SU-DHL-6 (cell line): Measurements from ENCODE around the gene CBX7.

ENCODE experiments used
- H2AFZ ChIP-seq: fragments of 200-600 bp; sonication (generic); 2 replicates; pipeline ENCODE4 v1.6.1; 2014; ENCODE audit warnings: low read depth, mild to moderate bottlenecking, moderate library complexity, mixed read lengths, antibody characterized with exemption, low read length; ENCODE audit not compliant: severe bottlenecking
- H3F3A ChIP-seq: fragments of 200-600 bp; shearing (Covaris generic); 2 replicates; pipeline ENCODE4 v1.6.0; 2016; ENCODE audit warnings: antibody characterized with exemption, mild to moderate bottlenecking; ENCODE audit not compliant: insufficient read depth
- H3K27ac ChIP-seq: fragments of 200-600 bp; sonication (generic); 2 replicates; pipeline ENCODE4 v1.5.1; 2016; ENCODE audit warnings: low read depth, mild to moderate bottlenecking, low read length, moderate library complexity, mixed read lengths
- H3K27me3 ChIP-seq: fragments of 200-600 bp; sonication (generic), shearing (Covaris generic); 2 replicates; pipeline ENCODE4 v1.6.0; 2014; ENCODE audit warnings: mild to moderate bottlenecking, low read length
- H3K36me3 ChIP-seq: fragments of 200-600 bp; sonication (generic); 2 replicates; pipeline ENCODE4 v1.6.1; 2014; ENCODE audit warnings: mild to moderate bottlenecking, low read length, mixed read lengths
- H3K4me2 ChIP-seq: fragments of 300-600, 200-600 bp; shearing (Covaris generic), sonication (generic); 2 replicates; pipeline ENCODE4 v1.6.0; 2014; ENCODE audit warnings: low read length, low read depth, mild to moderate bottlenecking; ENCODE audit not compliant: poor library complexity, severe bottlenecking
- H3K4me3 ChIP-seq: fragments of 200-600 bp; sonication (generic); 2 replicates; pipeline ENCODE4 v1.5.1; 2014; ENCODE audit warnings: antibody characterized with exemption, low read length, mild to moderate bottlenecking, mixed read lengths; ENCODE audit not compliant: insufficient read depth, poor library complexity, severe bottlenecking
- H3K79me2 ChIP-seq: fragments of 200-600 bp; sonication (generic); 2 replicates; pipeline ENCODE4 v1.6.1; 2014; ENCODE audit warnings: mild to moderate bottlenecking, low read length, moderate library complexity; ENCODE audit not compliant: insufficient read depth
- H3K9ac ChIP-seq: fragments of 200-600 bp; sonication (generic); 2 replicates; pipeline ENCODE4 v1.7.0; 2014; ENCODE audit warnings: mild to moderate bottlenecking, low read length
- H3K9me2 ChIP-seq: fragments of 200-600 bp; sonication (generic); replicated peaks from 2 replicates; pipeline ENCODE4 v1.6.1; 2014; ENCODE audit warnings: low read length; ENCODE audit not compliant: insufficient read depth
- H3K9me3 ChIP-seq: fragments of 200-600 bp; sonication (generic); 2 replicates; pipeline ENCODE4 v1.6.1; 2014; ENCODE audit warnings: low read length, mixed read lengths; ENCODE audit not compliant: insufficient read depth
- H4K20me1 ChIP-seq: fragments of 200-600 bp; sonication (generic); 2 replicates; pipeline ENCODE4 v1.6.1; 2014; ENCODE audit warnings: low read depth, mild to moderate bottlenecking, antibody characterized with exemption, low read length, moderate library complexity, mixed read lengths
- EZH2phosphoT487 ChIP-seq: fragments of 200-600 bp; sonication (generic), shearing (Covaris generic); conservative IDR thresholded peaks from 2 replicates; pipeline ENCODE4 v1.6.1; 2018; ENCODE audit warnings: mild to moderate bottlenecking, antibody characterized with exemption, low read length, moderate library complexity, mixed read lengths
- TF ChIP-seq, protein P1 (sequence below): fragments of 200-600 bp; sonication (generic); IDR thresholded peaks from one replicate; pipeline ENCODE4 v1.5.1; 2017; ENCODE audit warnings: antibody characterized with exemption, mild to moderate bottlenecking, low read length, moderate library complexity; ENCODE audit not compliant: insufficient read depth, poor library complexity, severe bottlenecking

CBX7 gene

DNA sequence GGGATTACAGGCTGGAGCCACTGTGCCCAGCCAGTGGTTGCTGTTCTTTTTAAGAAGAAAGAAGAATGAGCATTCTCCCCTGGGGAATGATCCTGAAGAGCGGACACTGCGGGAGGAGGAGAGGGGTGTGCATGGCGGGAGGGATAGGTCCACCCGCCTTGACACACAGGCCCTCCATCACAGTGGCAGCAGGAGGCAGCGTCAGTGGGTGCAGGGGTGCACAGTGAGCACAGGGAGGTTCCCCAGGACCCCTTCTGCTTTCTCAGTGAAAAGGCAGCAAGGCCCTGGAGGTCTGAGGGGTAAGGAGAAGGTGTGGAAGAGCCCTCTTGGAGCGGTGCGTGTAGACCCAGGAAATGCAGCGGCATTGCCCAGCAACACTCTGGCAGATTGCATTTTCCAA, 28.9 kb upstream of the CBX7 start:
- Histone ChIP-seq H3K79me2 (no peaks in the 10 kb centered on the region), H3K9ac (no peak overlapping the region), H3K9me2 (no peaks in the 10 kb centered on the region), H4K20me1 (no peaks in the 10 kb centered on the region), H3K4me3 (no peak overlapping the region), H3K9me3 (no peaks in the 10 kb centered on the region), H3K27ac (no peak overlapping the region), H3F3A (no peaks in the 10 kb centered on the region), H3K4me2 (no peak overlapping the region), H3K36me3 (no peaks in the 10 kb centered on the region), H3K27me3 (no peaks in the 10 kb centered on the region), H2AFZ (no peak overlapping the region)
- no peak for TF ChIP-seq EZH2phosphoT487
- TF ChIP-seq, protein P1, sequence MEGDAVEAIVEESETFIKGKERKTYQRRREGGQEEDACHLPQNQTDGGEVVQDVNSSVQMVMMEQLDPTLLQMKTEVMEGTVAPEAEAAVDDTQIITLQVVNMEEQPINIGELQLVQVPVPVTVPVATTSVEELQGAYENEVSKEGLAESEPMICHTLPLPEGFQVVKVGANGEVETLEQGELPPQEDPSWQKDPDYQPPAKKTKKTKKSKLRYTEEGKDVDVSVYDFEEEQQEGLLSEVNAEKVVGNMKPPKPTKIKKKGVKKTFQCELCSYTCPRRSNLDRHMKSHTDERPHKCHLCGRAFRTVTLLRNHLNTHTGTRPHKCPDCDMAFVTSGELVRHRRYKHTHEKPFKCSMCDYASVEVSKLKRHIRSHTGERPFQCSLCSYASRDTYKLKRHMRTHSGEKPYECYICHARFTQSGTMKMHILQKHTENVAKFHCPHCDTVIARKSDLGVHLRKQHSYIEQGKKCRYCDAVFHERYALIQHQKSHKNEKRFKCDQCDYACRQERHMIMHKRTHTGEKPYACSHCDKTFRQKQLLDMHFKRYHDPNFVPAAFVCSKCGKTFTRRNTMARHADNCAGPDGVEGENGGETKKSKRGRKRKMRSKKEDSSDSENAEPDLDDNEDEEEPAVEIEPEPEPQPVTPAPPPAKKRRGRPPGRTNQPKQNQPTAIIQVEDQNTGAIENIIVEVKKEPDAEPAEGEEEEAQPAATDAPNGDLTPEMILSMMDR = no peak

DNA sequence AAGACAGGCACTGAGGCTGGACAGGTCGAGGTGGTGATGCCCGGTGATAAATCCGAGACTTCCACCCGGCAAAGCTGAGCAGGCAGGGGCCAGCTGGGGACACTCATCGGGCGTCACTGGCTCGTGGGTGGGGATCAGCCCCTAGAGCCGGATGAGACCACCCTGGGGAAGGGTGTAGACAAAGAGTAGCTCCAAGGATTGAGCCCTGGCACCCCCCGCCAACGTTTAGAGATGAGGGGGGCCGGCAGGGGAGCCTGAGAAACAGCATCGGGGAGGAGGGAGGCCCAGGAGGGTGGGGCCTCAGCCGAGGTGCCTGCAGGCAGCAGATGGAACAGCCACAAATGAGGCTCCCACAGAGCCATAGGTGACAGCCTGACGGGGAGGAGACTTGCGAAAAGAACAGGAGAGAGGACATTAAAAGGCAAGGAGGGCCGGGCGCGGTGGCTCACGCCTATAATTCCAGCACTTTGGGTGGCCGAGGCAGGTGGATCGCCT, 27.4 kb upstream of the CBX7 start:
- H3K27ac ChIP-seq = no peak overlapping the region
- no peaks in the 10 kb centered on the region for H3K79me2 ChIP-seq
- H4K20me1 ChIP-seq = no peaks in the 10 kb centered on the region
- H2AFZ ChIP-seq = no peak overlapping the region
- H3K4me2 ChIP-seq = no peak overlapping the region
- no peaks in the 10 kb centered on the region for H3F3A ChIP-seq
- no peak for TF ChIP-seq EZH2phosphoT487
- TF ChIP-seq, protein P1 = no peak
- H3K4me3 ChIP-seq = no peak overlapping the region
- H3K9ac ChIP-seq = no peak overlapping the region
- no peaks in the 10 kb centered on the region for H3K9me3 ChIP-seq
- no peaks in the 10 kb centered on the region for H3K27me3 ChIP-seq
- no peaks in the 10 kb centered on the region for H3K36me3 ChIP-seq
- H3K9me2 ChIP-seq = no peaks in the 10 kb centered on the region

DNA sequence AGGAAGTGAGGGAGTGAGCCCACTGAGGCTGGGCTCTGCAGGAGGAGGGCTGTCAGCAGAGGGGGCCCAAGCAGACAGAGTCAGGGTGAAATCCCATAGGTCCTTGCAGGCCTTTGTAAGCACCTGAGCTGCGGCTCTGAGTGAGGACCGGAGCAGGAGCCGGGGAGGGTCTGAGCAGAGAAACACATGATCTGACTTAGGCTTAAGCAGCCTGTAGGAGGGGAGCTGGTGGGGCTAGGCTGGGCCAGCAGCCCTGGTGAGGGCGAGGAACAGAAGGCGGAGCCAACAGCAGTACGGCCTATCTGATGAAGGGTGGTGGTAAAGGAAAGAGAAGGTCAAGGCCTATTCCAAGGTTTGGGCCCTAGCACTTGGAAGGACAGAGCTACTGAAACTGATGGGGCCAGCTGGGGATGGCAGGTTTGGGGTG, 26.9 kb upstream of the CBX7 start:
- Histone ChIP-seq H3K9me3 (no peaks in the 10 kb centered on the region), H3K9me2 (no peaks in the 10 kb centered on the region), H3K4me3 (no peak overlapping the region), H3K36me3 (no peaks in the 10 kb centered on the region), H3K27ac (no peak overlapping the region), H3K79me2 (no peaks in the 10 kb centered on the region), H3K4me2 (no peak overlapping the region), H3F3A (no peaks in the 10 kb centered on the region), H3K27me3 (no peaks in the 10 kb centered on the region), H2AFZ (no peak overlapping the region), H4K20me1 (no peaks in the 10 kb centered on the region), H3K9ac (no peak overlapping the region)
- TF ChIP-seq, protein P1 = no peak
- TF ChIP-seq EZH2phosphoT487 = no peak
